ENCODE measurements around the gene ZNF550. TPM values are rescaled to one million over a fixed set of nuclear protein-coding genes. Genes with fewer than 3 reads are reported as not detected.

ZNF550 gene
- total and polyA plus RNA-seq, 10 of the 15 experiments (the other 5 are each of a cell fraction or from before 2014, with no cell fraction given): 2.6 to 14.0 (median 7.4) TPM

DNA sequence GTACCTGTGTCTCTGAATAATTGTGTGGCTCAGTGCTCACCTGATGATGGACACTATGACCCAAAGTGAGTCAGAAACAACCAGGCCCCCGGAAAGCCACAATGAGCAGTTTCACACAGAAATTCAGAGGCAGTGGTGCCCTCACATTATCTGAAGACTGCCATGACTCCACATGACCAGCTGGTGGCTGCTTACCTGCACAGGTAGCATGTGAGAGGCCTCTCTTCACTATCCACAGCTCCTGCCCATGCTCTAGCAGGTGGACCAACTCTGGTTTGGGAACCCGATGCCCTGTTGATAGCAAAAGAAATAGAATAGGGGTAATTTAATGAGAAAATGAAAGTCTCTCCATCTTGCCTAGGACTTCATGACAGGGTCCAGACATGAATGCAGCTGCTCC, 7.2 kb downstream of the ZNF550 start:
- H3K9ac ChIP-seq (ENCODE audit: control insufficient read depth, insufficient read depth, low read length): no peak overlapping the region
- ChIA-PET RAD21 (ENCODE audit: unreplicated experiment) (no interaction called here), POLR2A (no interaction called here), SMC1A (ENCODE audit: uncharacterized antibody, unreplicated experiment) (no interaction called here), CTCF (no interaction called here)
- peaks cover 18% of the 10 kb centered on the region for H3K9me3 ChIP-seq (replicated peaks; ENCODE audit: control insufficient read depth, insufficient read depth, low read length)
- 100% methylated on average over 2 of the region's 2 CpGs for WGBS (ENCODE audit: insufficient coverage, insufficient replicate concordance, low lambda C conversion rate, missing lambda C conversion rate)
- no peaks in the 10 kb centered on the region for H3K4me1 ChIP-seq (ENCODE audit: control insufficient read depth, insufficient read depth, low read length)
- H3K27me3 ChIP-seq (replicated peaks in 1 of 2; ENCODE audit: control insufficient read depth in 2 of 2, insufficient read depth in 2 of 2, low read length in 1 of 2): no peaks in the 10 kb centered on the region
- TF ChIP-seq SIX5 (IDR thresholded peaks at IDR 0.05; ENCODE audit: low read depth, low read length, severe bottlenecking): no peak
- TF ChIP-seq RAD21 (IDR thresholded peaks at IDR 0.05; ENCODE audit: insufficient read depth, low read depth, low read length): no peak
- TF ChIP-seq IKZF2 (IDR thresholded peaks at IDR 0.05): no peak
- no peak for TF ChIP-seq ZNF217 (IDR thresholded peaks at IDR 0.05)
- TF ChIP-seq EED (IDR thresholded peaks at IDR 0.05; ENCODE audit: low read depth): no peak
- TF ChIP-seq BHLHE40 (IDR thresholded peaks at IDR 0.05; ENCODE audit: borderline replicate concordance in 1 of 2, low read depth in 2 of 2, low read length in 1 of 2): no peak
- TF ChIP-seq YY1 (IDR thresholded peaks at IDR 0.05; ENCODE audit: low read depth, low read length): no peak
- no peak for TF ChIP-seq SP1 (IDR thresholded peaks at IDR 0.05; ENCODE audit: low read depth, low read length)
- no peak for TF ChIP-seq IKZF1 (conservative IDR thresholded peaks at IDR 0.05)
- TF ChIP-seq, protein P1, sequence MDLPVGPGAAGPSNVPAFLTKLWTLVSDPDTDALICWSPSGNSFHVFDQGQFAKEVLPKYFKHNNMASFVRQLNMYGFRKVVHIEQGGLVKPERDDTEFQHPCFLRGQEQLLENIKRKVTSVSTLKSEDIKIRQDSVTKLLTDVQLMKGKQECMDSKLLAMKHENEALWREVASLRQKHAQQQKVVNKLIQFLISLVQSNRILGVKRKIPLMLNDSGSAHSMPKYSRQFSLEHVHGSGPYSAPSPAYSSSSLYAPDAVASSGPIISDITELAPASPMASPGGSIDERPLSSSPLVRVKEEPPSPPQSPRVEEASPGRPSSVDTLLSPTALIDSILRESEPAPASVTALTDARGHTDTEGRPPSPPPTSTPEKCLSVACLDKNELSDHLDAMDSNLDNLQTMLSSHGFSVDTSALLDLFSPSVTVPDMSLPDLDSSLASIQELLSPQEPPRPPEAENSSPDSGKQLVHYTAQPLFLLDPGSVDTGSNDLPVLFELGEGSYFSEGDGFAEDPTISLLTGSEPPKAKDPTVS (IDR thresholded peaks at IDR 0.05; ENCODE audit: low read depth, low read length): no peak
- TF ChIP-seq NFYA (IDR thresholded peaks at IDR 0.05; ENCODE audit: borderline replicate concordance, low read depth, low read length): no peak
- TF ChIP-seq SPI1 (IDR thresholded peaks at IDR 0.05; ENCODE audit: borderline replicate concordance, insufficient read depth, low read depth, low read length): no peak
- TF ChIP-seq, protein P2, sequence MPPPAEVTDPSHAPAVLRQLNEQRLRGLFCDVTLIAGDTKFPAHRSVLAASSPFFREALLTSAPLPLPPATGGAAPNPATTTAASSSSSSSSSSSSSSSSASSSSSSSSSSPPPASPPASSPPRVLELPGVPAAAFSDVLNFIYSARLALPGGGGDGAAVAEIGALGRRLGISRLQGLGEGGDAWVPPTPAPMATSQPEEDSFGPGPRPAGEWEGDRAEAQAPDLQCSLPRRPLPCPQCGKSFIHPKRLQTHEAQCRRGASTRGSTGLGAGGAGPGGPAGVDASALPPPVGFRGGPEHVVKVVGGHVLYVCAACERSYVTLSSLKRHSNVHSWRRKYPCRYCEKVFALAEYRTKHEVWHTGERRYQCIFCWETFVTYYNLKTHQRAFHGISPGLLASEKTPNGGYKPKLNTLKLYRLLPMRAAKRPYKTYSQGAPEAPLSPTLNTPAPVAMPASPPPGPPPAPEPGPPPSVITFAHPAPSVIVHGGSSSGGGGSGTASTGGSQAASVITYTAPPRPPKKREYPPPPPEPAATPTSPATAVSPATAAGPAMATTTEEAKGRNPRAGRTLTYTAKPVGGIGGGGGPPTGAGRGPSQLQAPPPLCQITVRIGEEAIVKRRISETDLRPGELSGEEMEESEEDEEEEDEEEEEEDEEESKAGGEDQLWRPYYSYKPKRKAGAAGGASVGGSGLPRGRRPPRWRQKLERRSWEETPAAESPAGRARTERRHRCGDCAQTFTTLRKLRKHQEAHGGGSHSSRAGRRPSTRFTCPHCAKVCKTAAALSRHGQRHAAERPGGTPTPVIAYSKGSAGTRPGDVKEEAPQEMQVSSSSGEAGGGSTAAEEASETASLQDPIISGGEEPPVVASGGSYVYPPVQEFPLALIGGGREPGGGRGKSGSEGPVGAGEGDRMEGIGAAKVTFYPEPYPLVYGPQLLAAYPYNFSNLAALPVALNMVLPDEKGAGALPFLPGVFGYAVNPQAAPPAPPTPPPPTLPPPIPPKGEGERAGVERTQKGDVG (CRISPR knock-in tag; IDR thresholded peaks at IDR 0.05): no peak
- no peak for TF ChIP-seq RUNX3 (IDR thresholded peaks at IDR 0.05; ENCODE audit: low read length)
- peaks cover 12 to 24% of the 10 kb centered on the region in 2 experiments for H3K36me3 ChIP-seq (ENCODE audit: control insufficient read depth in 2 of 2, insufficient read depth in 2 of 2, low read length in 1 of 2)
- no peak for FAIRE-seq
- intact Hi-C loops (cut with micrococcal nuclease; ENCODE audit: unreplicated experiment) (no loop called here), in situ Hi-C loops (cut with MboI) (no loop called here)
- H3K79me2 ChIP-seq (ENCODE audit: control insufficient read depth, insufficient read depth, low read length): no peaks in the 10 kb centered on the region
- H3K27ac ChIP-seq (ENCODE audit: control insufficient read depth, insufficient read depth): no peak overlapping the region
- no peak for ATAC-seq
- no TSS peak for BruUV-seq (replicated peaks)
- H3K4me3 ChIP-seq: no peak overlapping the region
- DNase-seq (ENCODE audit: low read depth, low spot score): no peak
- H4K20me1 ChIP-seq (ENCODE audit: control insufficient read depth, insufficient read depth): no peaks in the 10 kb centered on the region
- H2AFZ ChIP-seq (ENCODE audit: control insufficient read depth, low read depth, low read length): no peak overlapping the region
- H3K4me2 ChIP-seq (ENCODE audit: control insufficient read depth, insufficient read depth): no peak overlapping the region
